Measurements from ENCODE around the gene UBR2. TPM values are rescaled to one million over a fixed set of nuclear protein-coding genes. Genes with fewer than 3 reads are reported as not detected.

UBR2 gene
- total and polyA plus RNA-seq, 2 of the 13 experiments (the other 11 are each of a cell fraction or from before 2014, with no cell fraction given) = 17.6 to 29.3 TPM

- TF ChIP-seq EHMT2 (IDR thresholded peaks at IDR 0.05; ENCODE audit: borderline replicate concordance, low read depth, low read length) (no peak), ZNF652 (CRISPR knock-in tag; IDR thresholded peaks at IDR 0.05; ENCODE audit: borderline replicate concordance, low read depth) (no peak; the same call in 1 of the 2 replicates), TERF1 (CRISPR knock-in tag; IDR thresholded peaks at IDR 0.05) (no peak), SNAPC2 (CRISPR knock-in tag; IDR thresholded peaks at IDR 0.05) (no peak), KDM2A (CRISPR knock-in tag; IDR thresholded peaks at IDR 0.05; ENCODE audit: borderline replicate concordance, low read depth) (peak; percentile 91), SP5 (CRISPR knock-in tag; IDR thresholded peaks at IDR 0.05; ENCODE audit: borderline replicate concordance, low read depth) (no peak; the same call in 1 of the 2 replicates), USF2 (IDR thresholded peaks at IDR 0.05; ENCODE audit: low read depth, low read length) (peak; percentile 74; the same call in 1 of the 2 replicates), USF2 (CRISPR knock-in tag; IDR thresholded peaks at IDR 0.05; ENCODE audit: borderline replicate concordance) (peak; percentile 86), HNF1B (CRISPR knock-in tag; IDR thresholded peaks at IDR 0.05) (peak; percentile 64; the same call in 1 of the 2 replicates), ZNF205 (CRISPR knock-in tag; IDR thresholded peaks at IDR 0.05) (peak; percentile 67; the same call in 1 of the 2 replicates), ZNF431 (CRISPR knock-in tag; IDR thresholded peaks at IDR 0.05; ENCODE audit: borderline replicate concordance, low read depth) (no peak), ATF3 (CRISPR knock-in tag; IDR thresholded peaks at IDR 0.05) (0 out of 2 replicates have a peak, but pooled peaks have one; percentile 11), ZNF891 (CRISPR knock-in tag; IDR thresholded peaks at IDR 0.05) (peak; percentile 86), ZFP41 (CRISPR knock-in tag; IDR thresholded peaks at IDR 0.05; ENCODE audit: borderline replicate concordance) (no peak), NR3C1 (CRISPR knock-in tag; IDR thresholded peaks at IDR 0.05) (no peak), GFI1 (CRISPR knock-in tag; IDR thresholded peaks at IDR 0.05; ENCODE audit: borderline replicate concordance) (peak; percentile 95), GZF1 (CRISPR knock-in tag; IDR thresholded peaks at IDR 0.05) (no peak), ATF6 (CRISPR knock-in tag; conservative IDR thresholded peaks at IDR 0.05) (no peak), ZNF225 (CRISPR knock-in tag; IDR thresholded peaks at IDR 0.05) (0 out of 2 replicates have a peak, but pooled peaks have one; percentile 25), SETDB1 (CRISPR knock-in tag; IDR thresholded peaks at IDR 0.05; ENCODE audit: borderline replicate concordance) (no peak)
Observed at GRCh38 chr6:42547407-42548329, 16.2 kb upstream of the UBR2 start (continued).
